HG02970 (cell line): ENCODE data around the gene CLSTN3.

Source experiments
- ATAC-seq: cut with Tn5 transposase; IDR thresholded peaks from one replicate; pipeline ENCODE4 v1.9.1; 2021; ENCODE audit warnings: mild to moderate bottlenecking, moderate library complexity, moderate number of reproducible peaks; ENCODE audit not compliant: unreplicated experiment, low FRiP score

The CLSTN3 gene

GRCh38 chr12:7146228-7146627 is 16.1 kb downstream of the CLSTN3 start:
- ATAC-seq: no peak

- ATAC-seq: no peak
Measured at GRCh38 chr12:7146906-7147305, 16.7 kb downstream of the CLSTN3 start.

GRCh38 chr12:7150356-7150755 is 20.2 kb downstream of the CLSTN3 start:
- ATAC-seq: no peak

DNA sequence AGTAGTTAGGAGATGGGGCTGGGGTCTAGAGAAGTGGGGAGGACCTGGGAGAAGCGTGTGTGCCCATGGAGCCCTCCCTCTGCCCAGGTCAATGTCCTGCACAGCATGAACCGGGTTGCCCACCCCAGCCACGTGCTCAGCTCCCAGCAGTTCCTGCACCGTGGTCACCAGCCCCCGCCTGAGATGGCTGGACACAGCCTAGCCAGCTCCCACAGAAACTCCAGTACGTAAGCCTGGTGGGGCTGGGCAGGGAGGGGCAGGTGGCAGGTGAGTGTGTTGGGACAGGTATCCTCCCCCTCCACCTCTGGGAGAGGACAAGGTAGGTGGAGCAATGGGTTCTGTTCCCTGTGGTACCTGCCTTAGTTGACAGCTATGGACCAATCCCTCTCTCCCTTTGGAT is 20.7 kb downstream of the CLSTN3 start:
- ATAC-seq: no peak

GRCh38 chr12:7151532-7151931 is 21.4 kb downstream of the CLSTN3 start:
- ATAC-seq: no peak

- no peak for ATAC-seq
Measured at GRCh38 chr12:7152818-7153217, 22.6 kb downstream of the CLSTN3 start.

- no peak for ATAC-seq
Measured at GRCh38 chr12:7154042-7154441, 23.9 kb downstream of the CLSTN3 start.

GRCh38 chr12:7154901-7155470 is 24.8 kb downstream of the CLSTN3 start:
- ATAC-seq: no peak

DNA sequence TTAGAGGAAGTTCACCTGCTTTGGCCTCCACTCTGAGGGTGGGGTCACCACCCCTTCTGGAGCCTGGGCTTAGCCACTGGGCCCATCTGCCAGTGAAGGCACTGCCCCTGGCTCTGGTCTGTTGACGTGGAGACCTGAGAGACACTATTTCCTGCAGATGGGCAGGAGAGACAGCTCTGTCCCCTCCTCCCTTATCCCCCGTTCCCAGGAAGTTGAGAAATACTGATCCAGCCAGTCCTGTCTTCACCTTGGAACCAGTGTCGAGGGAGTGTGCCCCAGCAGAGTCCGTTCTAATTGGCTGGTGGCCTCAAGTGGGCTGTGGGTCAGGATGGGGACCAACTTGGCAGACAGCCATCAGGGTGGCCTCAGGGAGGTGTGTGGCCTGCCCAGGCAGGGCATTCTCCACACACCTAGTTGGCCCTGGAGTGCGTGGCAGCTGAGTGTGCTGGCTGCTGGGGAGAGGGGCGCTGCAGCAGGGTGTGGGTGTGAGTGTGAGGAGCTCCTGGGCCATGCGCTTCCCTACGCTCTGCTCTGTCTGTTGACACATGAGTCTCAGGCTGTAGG is 25.4 kb downstream of the CLSTN3 start:
- no peak for ATAC-seq

DNA sequence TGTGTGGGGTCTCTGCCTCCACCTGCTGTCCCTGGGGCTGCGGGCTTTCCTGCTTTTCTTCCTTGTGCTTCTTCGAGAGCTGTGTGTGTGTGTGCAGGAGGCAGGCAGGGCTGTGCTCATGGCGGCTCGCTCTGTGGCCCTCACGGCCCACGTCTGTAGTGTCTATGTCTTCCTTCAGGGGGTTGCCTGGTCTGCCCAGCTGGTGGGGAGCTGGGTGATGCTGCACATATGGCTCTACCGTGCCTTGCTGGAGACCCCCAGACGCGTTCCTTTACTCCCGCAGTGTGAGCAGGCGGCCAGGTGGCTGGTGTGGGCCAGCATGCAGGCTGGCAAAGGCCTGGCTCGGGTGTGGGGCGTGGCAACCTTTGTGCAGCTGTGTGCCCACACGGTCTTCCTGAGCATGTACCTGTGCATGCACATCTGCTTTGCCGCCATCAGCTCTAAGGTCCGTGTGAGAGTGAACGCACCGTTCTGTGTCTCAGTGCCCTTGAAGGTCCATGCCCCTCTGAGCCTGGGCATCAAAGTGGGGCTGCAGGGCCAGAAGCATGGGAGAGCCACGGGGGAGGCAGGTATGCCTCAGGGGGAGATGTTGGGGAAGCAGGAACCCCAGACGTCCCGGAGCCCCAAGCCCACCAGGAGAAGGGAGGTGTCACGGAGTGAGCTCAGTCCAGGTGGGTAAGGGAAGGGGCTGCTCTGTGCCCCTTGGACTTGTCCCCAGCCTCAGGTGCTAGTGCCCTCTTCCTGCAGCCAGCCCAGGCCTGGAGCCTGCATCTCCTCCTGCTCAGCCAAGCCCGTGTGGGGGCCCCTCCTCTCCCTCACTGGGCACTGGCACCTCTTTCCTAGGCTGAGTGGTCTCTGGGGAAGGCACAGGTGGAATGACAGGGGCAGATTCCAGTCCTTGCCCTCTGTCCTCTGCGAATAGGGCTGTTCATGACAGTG is 26.4 kb downstream of the CLSTN3 start:
- ATAC-seq: no peak

GRCh38 chr12:7157391-7157790 is 27.2 kb downstream of the CLSTN3 start:
- ATAC-seq: no peak

GRCh38 chr12:7158781-7159609 is 28.8 kb downstream of the CLSTN3 start:
- no peak for ATAC-seq

DNA sequence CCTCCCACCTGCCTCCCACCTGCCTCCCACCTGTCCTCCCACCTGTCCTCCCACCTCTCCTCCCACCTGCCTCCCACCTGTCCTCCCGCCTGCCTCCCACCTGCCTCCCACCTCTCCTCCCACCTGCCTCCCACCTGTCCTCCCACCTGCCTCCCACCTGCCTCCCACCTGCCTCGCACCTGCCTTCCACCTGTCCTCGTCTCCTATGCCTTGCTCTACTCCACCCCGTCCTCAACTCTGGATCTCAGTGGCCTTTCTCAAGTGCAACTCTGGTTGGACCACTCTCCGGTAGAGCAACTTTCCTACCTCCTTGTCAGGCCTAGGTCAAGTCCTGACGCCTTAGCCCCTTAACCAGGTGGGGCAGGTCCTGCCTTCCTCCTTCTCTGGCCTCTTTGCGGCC is 30.0 kb downstream of the CLSTN3 start:
- no peak for ATAC-seq

DNA sequence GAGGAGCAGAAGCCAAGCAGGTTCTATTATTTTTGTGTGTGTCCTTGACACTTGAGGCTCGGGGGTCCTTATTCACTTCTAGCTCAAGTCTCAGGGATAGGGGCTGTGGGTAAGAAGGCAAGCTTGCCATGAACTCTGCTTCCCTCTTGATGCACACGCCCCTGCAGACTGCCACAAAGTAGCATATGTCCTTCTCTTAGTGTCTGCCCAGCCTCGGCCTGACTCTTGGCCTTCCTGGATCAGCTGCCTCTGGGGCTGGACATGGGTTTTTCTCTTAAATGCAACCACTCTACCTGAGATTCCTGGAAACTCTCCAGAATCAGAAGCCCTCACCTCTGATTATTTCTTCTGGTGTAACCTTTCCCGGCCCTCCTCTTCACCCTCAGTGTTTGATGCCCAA is 31.2 kb downstream of the CLSTN3 start:
- no peak for ATAC-seq

DNA sequence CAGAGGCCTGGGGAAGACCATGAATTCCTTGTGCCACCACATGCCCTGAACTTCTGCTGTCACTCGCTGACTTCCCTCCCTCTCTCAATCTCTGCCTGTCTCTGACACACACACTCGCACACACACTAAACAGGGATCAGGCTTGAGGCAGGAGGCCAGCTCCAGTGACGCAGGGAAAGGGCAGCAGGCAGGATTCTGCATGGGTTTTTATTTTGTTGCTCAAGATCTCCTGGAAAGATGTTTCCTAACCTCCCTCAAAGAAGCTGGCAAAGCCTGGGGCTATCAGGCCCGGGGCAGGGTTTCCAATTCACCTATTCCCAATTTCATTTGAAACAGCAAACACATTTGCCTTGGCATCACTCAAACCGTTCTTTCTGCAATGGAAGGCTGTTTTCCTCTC is 31.6 kb downstream of the CLSTN3 start:
- no peak for ATAC-seq

DNA sequence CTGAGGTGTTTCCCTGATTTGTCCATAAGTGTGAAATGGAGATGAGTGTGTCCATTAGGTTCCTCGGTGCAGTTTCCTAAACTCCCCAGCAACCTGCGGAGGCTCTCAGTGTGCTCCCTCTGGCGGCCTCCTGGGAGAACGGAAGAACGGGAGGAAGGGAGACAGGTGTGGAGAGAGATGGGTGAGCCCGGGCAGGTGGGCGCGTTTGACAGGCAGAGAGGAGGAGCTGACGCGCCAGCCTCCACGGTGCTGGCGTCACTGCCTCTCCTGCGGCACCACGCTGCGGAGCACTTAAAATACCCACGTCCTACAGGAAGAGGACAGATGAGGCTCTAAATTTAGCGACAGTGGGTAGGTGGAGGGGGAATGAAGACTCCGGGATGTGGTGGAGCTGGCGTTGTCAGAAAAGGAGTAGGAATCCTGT is 32.5 kb downstream of the CLSTN3 start:
- no peak for ATAC-seq

DNA sequence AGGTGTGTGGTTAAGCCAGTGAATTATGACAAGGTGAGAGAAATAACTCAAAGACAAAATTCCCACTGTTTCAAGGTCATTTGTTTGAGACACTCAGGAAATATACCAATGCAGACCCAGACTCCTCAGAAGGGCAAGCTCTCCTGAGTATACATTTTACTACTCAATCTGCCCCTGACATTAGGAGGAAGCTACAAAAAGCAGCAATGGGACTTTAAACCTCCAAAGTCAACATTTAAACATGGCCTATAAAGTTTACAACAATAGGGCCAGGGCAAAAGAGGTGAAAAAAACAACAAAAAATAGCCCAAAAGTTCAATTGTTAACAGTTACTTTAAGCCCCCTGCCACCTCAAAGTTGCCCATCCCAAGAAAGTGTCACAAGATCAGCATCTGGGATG is 39.8 kb downstream of the CLSTN3 start:
- ATAC-seq: no peak

- no peak for ATAC-seq
Measured at GRCh38 chr12:7171854-7172253, 41.7 kb downstream of the CLSTN3 start.

DNA sequence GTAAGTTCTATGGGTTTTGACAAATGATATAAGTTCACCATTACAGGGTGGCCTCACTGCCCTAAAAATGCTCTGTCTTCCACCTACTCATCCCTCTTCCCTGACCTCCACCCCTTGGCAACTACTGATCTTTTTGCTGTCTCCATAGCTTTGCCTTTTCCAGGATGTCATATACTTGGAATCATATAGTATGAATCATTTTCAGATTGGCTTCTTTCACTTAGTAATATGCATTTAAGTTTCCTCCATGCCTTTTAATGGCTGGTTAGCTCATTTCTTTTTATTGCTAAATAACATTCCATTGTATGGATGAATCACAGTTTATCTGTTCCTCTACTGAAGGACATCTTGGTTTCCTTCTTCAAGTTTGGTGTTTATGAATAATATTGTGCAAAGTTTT is 45.3 kb downstream of the CLSTN3 start:
- ATAC-seq: no peak

GRCh38 chr12:7176595-7176994 is 46.4 kb downstream of the CLSTN3 start:
- ATAC-seq: no peak

GRCh38 chr12:7178481-7178880 is 48.3 kb downstream of the CLSTN3 start:
- ATAC-seq: no peak
